Stimulated activated CD4-positive, alpha-beta T cell treated with anti-CD3 and anti-CD28 coated beads, Interleukin-4, amount 100 ng/mL, for 48 hours (primary cell): ENCODE data around the gene HERC5.
"Not testable (repeated sequence)": the region's sequence is repeated elsewhere in the genome, so short reads cannot be mapped to it uniquely, and the experiment has no call there.

Experiments used
- DNase-seq, 2 donors: peaks; one replicate each; pipeline ENCODE4 v3.0.0-alpha.2; 2020; ENCODE audit warnings: low read depth in 2 of 2

Gene HERC5

DNA sequence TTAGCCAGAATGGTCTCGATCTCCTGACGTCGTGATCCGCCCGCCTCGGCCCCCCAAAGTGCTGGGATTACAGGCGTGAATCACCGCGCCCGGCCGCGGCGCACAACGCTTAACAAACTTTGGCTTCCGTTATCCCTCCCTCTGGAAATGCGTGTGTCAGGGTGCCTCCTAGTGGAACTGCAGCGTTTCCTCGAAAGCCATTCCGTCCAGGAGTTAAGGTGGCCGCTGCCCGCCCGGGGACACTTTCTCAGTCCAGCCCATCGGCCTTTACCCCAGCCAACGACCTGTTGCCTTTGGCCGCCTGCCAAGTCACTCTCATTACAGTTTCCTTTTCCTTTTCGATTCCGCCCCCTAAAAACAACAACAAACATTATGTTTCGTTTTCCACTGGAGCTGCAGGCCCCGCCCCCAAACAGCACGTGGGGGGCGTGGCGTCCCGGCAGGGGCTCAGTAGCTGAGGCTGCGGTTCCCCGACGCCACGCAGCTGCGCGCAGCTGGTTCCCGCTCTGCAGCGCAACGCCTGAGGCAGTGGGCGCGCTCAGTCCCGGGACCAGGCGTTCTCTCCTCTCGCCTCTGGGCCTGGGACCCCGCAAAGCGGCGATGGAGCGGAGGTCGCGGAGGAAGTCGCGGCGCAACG, at the start of gene HERC5:
HERC5 (plus strand) TSS at position 450 of the 637 bp plus-strand sequence; CDS start at position 601, 151 bp downstream.
- peak; percentile 76 to 82 for DNase-seq

GRCh38 chr4:88409206-88409605, 47.7 kb upstream of the HERC5 start:
- DNase-seq = no peak

GRCh38 chr4:88409789-88410188, 47.1 kb upstream of the HERC5 start:
- DNase-seq = no peak

GRCh38 chr4:88411491-88412096, 45.3 kb upstream of the HERC5 start:
- peak in 1 of 2 donors; percentile 9 for DNase-seq

DNA sequence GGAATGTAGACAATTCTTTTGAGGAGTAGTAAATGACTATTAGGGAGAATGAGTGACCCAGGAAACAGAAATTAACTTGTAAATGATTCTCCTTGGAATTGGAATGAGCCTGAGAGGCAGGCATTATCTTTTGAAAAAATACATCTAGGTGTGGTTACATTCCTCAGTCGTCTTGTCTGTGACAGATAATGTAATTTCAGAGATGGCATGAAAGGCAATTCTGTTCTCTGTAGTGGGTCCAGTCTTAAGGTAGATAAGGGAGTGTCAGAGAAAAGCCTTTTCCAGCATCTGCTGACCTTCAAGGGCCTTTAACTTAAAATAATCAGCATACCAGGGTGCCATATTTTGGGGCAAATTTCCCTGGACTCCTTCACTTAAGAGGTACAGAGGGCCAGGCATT, 43.1 kb upstream of the HERC5 start:
- DNase-seq = no peak

- DNase-seq = no peak
Observed at GRCh38 chr4:88414755-88415154, 42.2 kb upstream of the HERC5 start.

DNA sequence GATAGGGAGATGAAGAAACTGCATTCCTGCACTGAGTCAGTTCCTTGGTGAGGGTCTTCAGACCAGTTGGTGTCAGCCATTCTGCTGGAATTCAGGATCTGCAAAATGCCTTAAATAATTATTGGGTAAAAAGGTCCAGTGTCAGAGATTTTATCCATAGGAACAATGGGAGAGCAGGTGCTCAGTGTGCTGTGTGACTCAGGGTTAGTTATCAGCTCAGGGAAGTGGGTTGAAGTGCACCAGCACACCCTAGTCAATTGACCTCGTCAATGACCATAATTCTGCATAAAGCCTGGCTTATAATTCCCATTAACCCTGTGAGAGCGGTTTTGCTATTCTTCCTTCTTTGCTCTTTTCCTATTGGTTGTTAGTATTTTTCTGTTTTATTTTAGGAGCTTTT, 40.9 kb upstream of the HERC5 start:
- DNase-seq = no peak

DNA sequence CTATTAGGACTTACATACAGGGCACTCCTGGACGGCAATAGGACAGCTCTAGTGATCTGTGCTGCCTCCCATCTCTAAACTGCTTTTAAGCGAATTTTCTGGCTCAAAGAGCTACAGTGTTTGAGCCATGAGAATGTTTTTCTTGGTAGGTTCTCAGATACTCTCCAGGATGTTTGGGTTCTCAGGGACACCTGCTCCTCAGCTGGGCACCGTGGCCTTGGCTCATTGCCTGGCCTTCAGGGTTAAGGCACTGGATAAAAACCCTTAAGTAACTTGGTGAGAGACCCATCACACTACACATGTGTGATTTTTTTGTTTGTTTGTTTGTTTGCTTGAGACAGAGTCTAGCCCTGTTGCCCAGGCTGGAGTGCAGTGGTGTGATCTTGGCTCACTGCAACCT, 38.5 kb upstream of the HERC5 start:
- no peak for DNase-seq

DNA sequence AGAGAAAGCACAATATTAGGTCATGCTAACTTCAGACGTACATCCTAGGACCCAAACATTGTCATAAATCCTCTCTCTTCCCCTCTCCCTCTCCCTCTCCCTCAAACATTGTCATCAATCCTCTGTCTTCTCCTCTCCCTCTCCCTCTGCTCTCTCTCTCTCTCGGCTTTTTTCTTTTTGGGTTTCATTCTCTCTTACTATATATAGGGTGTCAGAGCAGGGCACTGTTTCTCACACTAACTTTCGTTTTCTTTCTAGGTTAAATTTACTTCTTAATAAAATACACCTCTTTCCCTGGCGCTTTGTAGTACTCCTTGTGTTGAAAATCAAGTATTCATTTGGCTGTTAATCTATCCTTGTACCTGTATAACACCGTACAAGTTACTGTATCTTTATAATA, 37.0 kb upstream of the HERC5 start:
- DNase-seq = no peak

GRCh38 chr4:88420844-88421243, 36.1 kb upstream of the HERC5 start:
- no peak for DNase-seq

DNA sequence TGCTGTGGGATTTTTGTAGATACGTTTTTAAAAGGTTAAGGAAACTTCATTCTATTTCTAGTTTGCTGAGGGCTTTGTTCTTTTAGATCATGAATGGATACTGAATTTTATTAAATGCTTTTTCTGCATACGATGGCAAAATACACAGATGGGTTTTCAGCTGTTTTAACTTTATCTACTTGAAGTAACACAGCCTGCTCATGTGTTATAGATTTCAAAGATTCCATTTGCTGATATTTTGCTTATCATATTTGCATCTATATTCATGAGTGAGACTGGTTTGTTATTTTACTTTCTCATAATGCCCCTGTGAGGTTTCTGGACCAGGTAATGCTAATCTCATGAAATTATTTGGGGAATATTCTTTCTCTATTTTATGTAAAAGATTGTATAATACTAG, 34.5 kb upstream of the HERC5 start:
- DNase-seq = no peak

GRCh38 chr4:88429401-88429800, 27.5 kb upstream of the HERC5 start:
- DNase-seq = no peak

GRCh38 chr4:88435987-88436693, 20.8 kb upstream of the HERC5 start:
- DNase-seq = no peak

DNA sequence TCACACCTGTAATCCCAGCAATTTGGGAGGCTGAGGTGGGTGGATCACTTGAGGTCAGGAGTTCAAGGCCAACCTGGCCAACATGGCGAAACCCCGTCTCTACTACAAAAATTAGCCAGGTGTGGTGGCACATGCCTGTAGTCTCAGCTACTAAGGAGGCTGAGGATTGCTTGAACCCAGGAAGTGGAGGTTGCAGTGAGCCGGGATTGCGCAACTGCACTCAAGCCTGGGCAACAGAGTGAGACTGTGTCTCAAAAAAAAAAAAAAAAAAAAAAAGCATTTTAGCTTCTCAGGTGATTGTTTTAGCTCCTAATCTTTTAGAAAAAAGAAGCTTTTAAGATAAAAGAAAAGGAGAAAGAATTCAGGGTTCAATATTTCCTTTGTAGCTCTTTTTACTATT, 19.0 kb upstream of the HERC5 start:
- not testable (repeated sequence) for DNase-seq

- DNase-seq = no peak
Observed at GRCh38 chr4:88439161-88439760, 17.7 kb upstream of the HERC5 start.

GRCh38 chr4:88440146-88440545, 16.8 kb upstream of the HERC5 start:
- no peak for DNase-seq

DNA sequence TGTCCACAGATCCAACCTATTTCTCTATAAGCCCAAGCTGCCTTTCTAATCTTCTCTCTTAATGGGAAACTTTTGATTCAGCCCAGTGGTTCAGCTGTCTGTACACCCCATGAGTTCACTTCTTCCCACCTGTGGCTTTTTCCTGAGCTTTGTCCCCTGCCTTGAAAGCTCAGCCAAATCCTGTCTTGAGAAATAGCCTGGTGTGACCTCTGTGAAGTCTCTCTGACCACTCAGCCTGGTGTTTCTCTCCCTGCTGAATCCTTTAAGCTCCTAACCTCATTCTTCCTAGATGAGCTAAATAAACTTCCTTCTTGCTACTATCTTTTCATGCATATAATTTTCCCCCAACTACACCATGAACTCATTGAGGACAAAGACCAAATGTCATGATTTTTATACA, 15.2 kb upstream of the HERC5 start:
- no peak for DNase-seq

DNA sequence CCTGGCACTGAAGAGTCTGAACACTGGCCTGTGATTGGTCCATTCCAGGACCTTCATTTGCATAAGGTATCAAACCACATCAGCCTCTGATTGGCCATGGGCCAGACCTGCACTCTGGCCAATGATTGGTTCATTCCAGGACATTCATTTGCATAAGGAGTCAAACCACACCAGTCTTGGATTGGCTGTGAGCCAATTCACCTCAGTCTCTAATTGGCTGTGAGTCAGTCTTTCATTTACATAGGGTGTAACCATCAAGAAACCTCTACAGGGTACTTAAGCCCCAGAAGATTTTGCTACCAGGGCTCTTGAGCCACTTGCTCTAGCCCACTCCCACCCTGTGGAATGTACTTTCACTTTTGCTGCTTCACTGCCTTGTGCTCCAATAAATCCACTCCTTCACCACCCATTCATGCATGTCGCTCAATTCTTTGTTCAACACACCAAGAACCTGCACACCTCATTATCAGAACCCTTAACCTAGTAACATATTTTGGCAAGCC, 14.2 kb upstream of the HERC5 start:
- no peak for DNase-seq

DNA sequence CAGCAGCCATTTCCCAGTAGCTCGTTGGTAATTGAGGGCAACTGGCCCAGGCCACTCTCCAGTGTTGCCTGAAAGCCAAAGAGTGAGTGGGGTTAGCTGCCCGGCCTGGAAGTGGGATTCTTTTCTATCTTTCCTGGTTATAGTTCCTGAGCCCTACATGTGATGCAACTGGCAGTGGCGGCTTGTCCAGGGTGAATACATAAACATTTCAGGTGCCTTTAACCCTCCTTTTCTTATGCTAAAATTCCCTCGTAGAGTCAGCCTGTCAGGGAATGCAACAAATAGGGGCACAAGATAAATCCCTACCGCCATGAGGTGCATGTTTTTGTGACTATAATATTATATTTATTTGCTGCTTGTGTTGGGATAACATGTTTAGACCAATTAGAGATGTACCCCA, 13.4 kb upstream of the HERC5 start:
- DNase-seq = no peak

- no peak for DNase-seq
Observed at GRCh38 chr4:88445252-88445651, 11.7 kb upstream of the HERC5 start.

GRCh38 chr4:88446124-88446523, 10.8 kb upstream of the HERC5 start:
- DNase-seq = no peak

- no peak for DNase-seq
Observed at GRCh38 chr4:88447371-88448095, 9.4 kb upstream of the HERC5 start.
